Right cardiac atrium (tissue), 5 donors: ENCODE results near the gene STC2. TPM values are rescaled to one million over a fixed set of nuclear protein-coding genes. Genes with fewer than 3 reads are reported as not detected.
A peak's percentile ranks its signal among the peaks of the same experiment; 100 is the strongest.

Experiments used
- ATAC-seq, 2 donors: fragments of 200-7000 bp; cut with Tn5 transposase; one replicate each; pipeline versions ENCODE4 v1.8.0 to v1.9.1; 2020; ENCODE audit warnings: moderate library complexity in 2 of 2, mild to moderate bottlenecking in 1 of 2
- DNase-seq, 3 donors: peaks; one replicate each; pipeline ENCODE4 v3.0.0-alpha.2; 2020
- H3K27ac ChIP-seq: one replicate; pipeline ENCODE4 v1.5.1; 2013; ENCODE audit warnings: mild to moderate bottlenecking, low read length, control low read depth, moderate library complexity
- H3K27me3 ChIP-seq: one replicate; pipeline ENCODE4 v1.6.1; 2013; ENCODE audit not compliant: control insufficient read depth, insufficient read depth
- H3K4me1 ChIP-seq: one replicate; pipeline ENCODE4 v1.6.1; 2013; ENCODE audit warnings: low read length; ENCODE audit not compliant: control insufficient read depth, insufficient read depth
- H3K4me3 ChIP-seq: one replicate; pipeline ENCODE4 v1.5.1; 2013; ENCODE audit warnings: low read length, control low read depth
- H3K9me3 ChIP-seq: one replicate; pipeline ENCODE4 v1.6.1; 2013; ENCODE audit warnings: low read length; ENCODE audit not compliant: control insufficient read depth
- WGBS: extraction: QIAGEN DNeasy Blood & Tissue Kit; methylation state at CpG from one replicate; pipeline ENCODE4 v1.1.7; 2013; 5-methylcytosine and 5-hydroxymethylcytosine counted together
- intact Hi-C, 4 donors: fragments of 100-400 bp; cut with DNase I; formaldehyde crosslinking; loops; one replicate each; pipeline versions ENCODE4 v1.11.0 to v1.14.0; 2022 to 2023
- polyA plus RNA-seq: library from polyadenylated mRNA; stranded (reverse); fragments of 200-250 nt; gene quantifications from one replicate; pipeline ENCODE4 v1.2.3, GENCODE V29; 2013
- total RNA-seq, 4 donors: library from RNA; stranded (reverse); fragmentation: NEBNext Ultra II Directional; extraction: Animal tissue kit (Norgen Biotek cat#: 25700); gene quantifications; one replicate each; pipeline ENCODE4 v1.2.1, GENCODE V29; 2021
- donor health status: healthy with polysubstance abuse.
- donor health status: DM: no; HTN: yes; CAD: no.
- donor health status: DM: no; HTN: no; CAD: no.
- donor health status: DM: no; HTN: yes; CAD: no; lungs with severe emphysema.
- donor health status: DM: yes; HTN: yes; CAD: no.

Gene STC2
- total and polyA plus RNA-seq, 5 donors = 9.4 to 13.0 (median 11.7) TPM

DNA sequence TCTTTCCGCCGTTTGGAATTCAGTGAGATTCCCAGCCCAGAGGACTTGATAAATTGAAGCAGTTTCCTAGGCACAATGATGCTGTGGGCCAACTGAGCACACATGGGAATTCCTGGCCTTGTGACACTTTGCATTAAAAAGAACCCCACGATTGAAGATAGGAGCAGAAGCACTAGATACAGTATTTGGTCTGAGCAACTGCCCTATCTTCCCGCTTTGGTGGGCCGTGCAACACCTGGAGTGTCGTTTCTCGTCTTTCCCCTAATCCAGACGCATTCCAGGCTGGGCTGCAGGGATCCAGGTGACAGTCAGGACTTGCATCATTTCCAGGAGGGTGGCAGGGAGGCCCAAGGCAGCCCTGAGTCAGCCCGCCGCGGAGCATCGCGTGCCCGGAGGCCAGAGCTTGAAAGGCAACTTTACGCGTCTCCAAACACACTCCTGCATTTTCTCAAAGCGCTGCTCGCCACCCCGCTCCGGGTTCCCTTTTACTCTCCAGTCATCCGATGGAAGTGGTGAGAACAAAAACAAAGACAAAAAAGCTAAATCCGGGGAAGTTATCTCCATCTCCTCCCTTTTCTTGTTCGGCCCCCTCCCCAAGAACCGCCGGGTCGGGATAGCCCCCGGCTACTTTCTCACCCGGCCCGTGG is 753 bp upstream of the STC2 start:
- Histone ChIP-seq H3K4me1 (peaks cover 6% of the 10 kb centered on the region), H3K27me3 (no peaks in the 10 kb centered on the region), H3K27ac (peak overlapping the region; percentile 40), H3K9me3 (no peaks in the 10 kb centered on the region), H3K4me3 (peak overlapping the region; percentile 67)
- DNase-seq (no peak), ATAC-seq (no peak)
- under 1% methylated on average over 29 of the region's 29 CpGs for WGBS
- intact Hi-C loops = no loop called here

- intact Hi-C loops = no loop called here
- WGBS = 3% methylated on average over 76 of the region's 76 CpGs
- Histone ChIP-seq H3K9me3 (no peaks in the 10 kb centered on the region), H3K27me3 (no peaks in the 10 kb centered on the region), H3K4me3 (peak overlapping the region; percentile 67), H3K4me1 (peaks cover 11% of the 10 kb centered on the region), H3K27ac (peak overlapping the region; percentile 43)
- DNase-seq = peak in 1 of 3 donors; percentile 68
- no peak for ATAC-seq
Observed at GRCh38 chr5:173327084-173327947, 898 bp downstream of the STC2 start.

DNA sequence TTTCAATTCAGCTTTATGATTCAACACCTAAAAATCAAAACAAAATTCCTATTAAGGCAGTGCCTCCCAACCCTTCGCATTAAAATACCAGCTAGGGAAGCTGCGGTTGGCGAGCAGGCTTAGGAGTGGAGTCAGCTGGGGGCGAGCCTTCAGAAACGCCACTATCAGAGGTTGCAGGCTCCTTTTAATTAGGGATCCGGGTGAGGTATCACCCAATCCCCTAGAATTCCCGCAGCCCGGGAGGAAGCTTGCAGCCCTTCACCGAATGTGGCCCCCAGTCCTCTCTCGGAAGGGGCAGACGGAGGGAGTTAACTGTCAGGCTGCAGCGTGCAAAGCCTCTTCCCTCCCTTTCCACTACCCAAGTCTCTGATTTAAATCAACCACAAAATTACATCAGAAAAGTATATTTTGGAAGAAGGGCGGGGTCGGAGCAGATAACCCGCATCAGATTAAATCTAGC is 1.7 kb downstream of the STC2 start:
- ATAC-seq (no peak), DNase-seq (no peak)
- Histone ChIP-seq H3K27ac (peak overlapping the region; percentile 28), H3K4me1 (peaks cover 11% of the 10 kb centered on the region), H3K27me3 (no peaks in the 10 kb centered on the region), H3K9me3 (no peaks in the 10 kb centered on the region), H3K4me3 (peak overlapping the region; percentile 67)
- intact Hi-C loops = no loop called here
- 36% methylated on average over 15 of the region's 15 CpGs for WGBS

DNA sequence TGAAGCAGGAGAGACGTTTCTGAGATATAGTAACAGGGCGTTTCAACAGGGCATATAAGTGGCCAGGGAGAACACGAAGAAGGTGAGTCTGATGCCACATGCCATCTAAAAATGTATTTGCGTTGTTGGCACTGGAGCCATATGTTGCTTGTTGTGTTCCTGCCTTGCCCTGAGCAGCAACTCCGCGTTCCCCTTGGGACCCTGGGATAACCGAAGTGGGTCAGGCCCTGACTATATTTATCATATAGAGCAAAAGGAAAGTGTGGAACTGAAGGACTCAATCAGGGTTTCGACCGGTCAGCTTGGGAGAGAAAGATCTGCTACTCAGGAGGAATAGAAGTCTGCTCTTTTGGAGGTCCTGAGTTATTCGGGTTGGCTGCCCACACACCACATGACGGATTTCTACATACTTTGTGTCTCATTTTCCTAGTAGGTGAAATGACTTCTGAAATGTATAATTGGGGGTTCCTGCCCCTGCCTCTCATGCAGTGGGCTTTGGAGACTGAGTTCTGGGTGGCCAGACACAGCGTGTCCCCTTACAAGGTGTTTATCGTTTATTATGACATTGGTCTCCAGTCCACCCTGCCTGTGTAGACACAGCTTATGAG is 3.0 kb downstream of the STC2 start:
- DNase-seq (no peak), ATAC-seq (no peak)
- no peaks in the 10 kb centered on the region for H3K27me3 ChIP-seq
- intact Hi-C loops = no loop called here
- H3K9me3 ChIP-seq = no peaks in the 10 kb centered on the region
- H3K4me1 ChIP-seq = peaks cover 15% of the 10 kb centered on the region
- 64% methylated on average over 13 of the region's 13 CpGs for WGBS
- peak overlapping the region; percentile 48 for H3K27ac ChIP-seq
- no peak overlapping the region for H3K4me3 ChIP-seq

DNA sequence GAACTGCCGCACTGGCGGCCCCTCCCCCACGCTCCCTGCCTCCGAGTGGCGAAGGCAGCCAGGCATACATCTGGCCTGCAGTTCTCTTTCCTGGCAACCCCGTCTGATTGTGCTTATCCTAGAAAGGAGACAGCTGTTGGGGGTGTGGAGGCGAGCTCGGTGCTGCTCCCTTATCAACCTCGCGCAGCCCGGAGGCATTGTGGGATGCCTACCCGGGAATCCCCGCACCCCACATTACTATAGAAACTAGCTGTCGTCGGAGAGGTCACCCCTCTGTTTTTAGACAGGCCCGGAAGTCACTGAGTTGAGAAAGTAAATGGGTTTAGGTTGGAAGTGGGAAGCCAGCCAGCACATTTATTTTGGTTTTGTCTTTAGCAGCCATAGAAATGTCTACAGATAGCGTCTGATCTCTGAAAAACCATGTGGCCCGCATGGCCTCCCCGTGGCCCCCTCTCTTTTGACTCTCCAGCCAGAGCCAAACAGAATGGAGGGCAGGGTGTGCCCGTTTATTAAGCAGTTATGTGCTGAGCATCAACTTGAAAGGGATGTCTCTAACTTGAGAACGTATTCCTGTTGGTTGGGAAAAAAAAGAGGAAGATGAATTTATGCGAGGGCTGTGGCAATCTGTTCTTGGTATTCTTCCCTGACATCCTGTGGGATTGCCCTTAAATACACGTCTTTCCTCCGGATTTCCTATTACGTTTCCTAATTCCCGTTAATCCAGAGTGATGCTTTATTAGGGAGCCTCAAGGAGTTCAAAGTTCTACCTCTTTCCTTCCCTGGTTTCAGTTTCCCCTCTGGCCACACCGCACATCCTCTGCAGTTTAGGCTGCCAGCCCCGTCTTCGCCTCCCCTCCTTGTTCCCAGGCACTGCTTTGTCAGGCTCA is 3.9 kb downstream of the STC2 start:
- Histone ChIP-seq H3K9me3 (no peaks in the 10 kb centered on the region), H3K4me3 (no peak overlapping the region), H3K27ac (peak overlapping the region; percentile 48), H3K4me1 (peaks cover 21% of the 10 kb centered on the region), H3K27me3 (no peaks in the 10 kb centered on the region)
- intact Hi-C loops = no loop called here
- WGBS = 12% methylated on average over 29 of the region's 29 CpGs
- ATAC-seq (peak; percentile 59 to 75), DNase-seq (peak; percentile 93 to 98 (median 96))

GRCh38 chr5:173323799-173324114 is 4.5 kb downstream of the STC2 start:
- no peak for DNase-seq
- Histone ChIP-seq H3K27me3 (no peaks in the 10 kb centered on the region), H3K27ac (peak overlapping the region; percentile 48), H3K9me3 (no peaks in the 10 kb centered on the region), H3K4me1 (peaks cover 21% of the 10 kb centered on the region), H3K4me3 (no peak overlapping the region)
- no peak for ATAC-seq
- intact Hi-C loops = no loop called here
- WGBS = 22% methylated on average over 8 of the region's 8 CpGs

GRCh38 chr5:173323106-173323798 is 5.0 kb downstream of the STC2 start:
- intact Hi-C loops = no loop called here

GRCh38 chr5:173321886-173322285 is 6.3 kb downstream of the STC2 start:
- Histone ChIP-seq H3K27ac (peak overlapping the region; percentile 43), H3K4me3 (no peak overlapping the region), H3K4me1 (peaks cover 18% of the 10 kb centered on the region), H3K9me3 (no peaks in the 10 kb centered on the region), H3K27me3 (no peaks in the 10 kb centered on the region)
- DNase-seq (no peak), ATAC-seq (peak; percentile 40 to 60)
- 62% methylated on average over 5 of the region's 5 CpGs for WGBS
- intact Hi-C loops = no loop called here

More at GRCh38 chr5:173323106-173323798, 5.0 kb downstream of the STC2 start:
- no peak for DNase-seq
- no peaks in the 10 kb centered on the region for H3K9me3 ChIP-seq
- WGBS = 78% methylated on average over 25 of the region's 25 CpGs
- no peak overlapping the region for H3K4me3 ChIP-seq
- peak overlapping the region; percentile 48 for H3K27ac ChIP-seq
- ATAC-seq = no peak
- no peaks in the 10 kb centered on the region for H3K27me3 ChIP-seq
- H3K4me1 ChIP-seq = peaks cover 21% of the 10 kb centered on the region

GRCh38 chr5:173320259-173320658 is 8.0 kb downstream of the STC2 start:
- Histone ChIP-seq H3K9me3 (no peaks in the 10 kb centered on the region), H3K27me3 (no peaks in the 10 kb centered on the region), H3K27ac (peak overlapping the region; percentile 82), H3K4me1 (peaks cover 29% of the 10 kb centered on the region), H3K4me3 (no peak overlapping the region)
- ATAC-seq (peak; percentile 66 to 83), DNase-seq (peak; percentile 81 to 92 (median 92))
- intact Hi-C loops = no loop called here
- WGBS = 45% methylated on average over 10 of the region's 10 CpGs

GRCh38 chr5:173319646-173320045 is 8.6 kb downstream of the STC2 start:
- intact Hi-C loops = no loop called here

More at GRCh38 chr5:173319646-173320045, 8.6 kb downstream of the STC2 start:
- WGBS = 60% methylated on average over 5 of the region's 5 CpGs
- H3K27ac ChIP-seq = peak overlapping the region; percentile 82
- DNase-seq (no peak), ATAC-seq (peak; percentile 8 to 36)
- H3K4me1 ChIP-seq = peaks cover 26% of the 10 kb centered on the region
- no peak overlapping the region for H3K4me3 ChIP-seq
- H3K9me3 ChIP-seq = no peaks in the 10 kb centered on the region
- H3K27me3 ChIP-seq = no peaks in the 10 kb centered on the region
